Measurements from ENCODE around the gene WBP4. TPM values are rescaled to one million over a fixed set of nuclear protein-coding genes. Genes with fewer than 3 reads are reported as not detected.

The WBP4 gene
- total and polyA plus RNA-seq, 9 of the 15 experiments (the other 6 are each of a cell fraction or from before 2014, with no cell fraction given) = 5.5 to 12.2 (median 7.9) TPM

- H3K36me3 ChIP-seq (ENCODE audit: control insufficient read depth, insufficient read depth, low read length) = peaks cover 31% of the 10 kb centered on the region; the same call in 2 of the 3 replicates
- no peaks in the 10 kb centered on the region for H3K27me3 ChIP-seq (ENCODE audit: control insufficient read depth in 2 of 2, insufficient read depth in 2 of 2, low read length in 2 of 2)
- ATAC-seq (peak; percentile 44), DNase-seq (ENCODE audit: extremely low read depth in 1 of 4, low spot score in 3 of 4) (peak in 2 of 4 experiments; percentile 52 to 63), FAIRE-seq (no peak)
- peak overlapping the region; percentile 88 for H3K4me2 ChIP-seq (ENCODE audit: insufficient read depth, low read length)
- ChIA-PET POLR2A (interaction anchor here (0.6 kb wide), 1 partner anchor 156 kb away, joined by 3 read pairs; no protein-coding TSS in a partner anchor), CTCF (ENCODE audit: low intra/inter-chr PET ratio) (interaction anchor here (0.6 kb wide), 2 partner anchors 9 to 68 kb away, joined by 3 read pairs; no protein-coding TSS in a partner anchor)
- in situ Hi-C loops (cut with MboI) = loop anchor here (25.0 kb wide), 1 partner anchor 275 kb away; the partner anchor contains the start of gene SLC25A15
- no peaks in the 10 kb centered on the region for H3K9me1 ChIP-seq (ENCODE audit: control insufficient read depth, insufficient read depth, low read length)
- BruUV-seq (replicated peaks) = no TSS peak
- peak overlapping the region; percentile 96 for H3K27ac ChIP-seq (ENCODE audit: extremely low read depth, low read depth, low read length)
- H4K20me1 ChIP-seq (replicated peaks; ENCODE audit: control insufficient read depth, insufficient read depth, low read length) = no peaks in the 10 kb centered on the region
- 2% methylated on average over 21 of the region's 24 CpGs for WGBS (ENCODE audit: insufficient coverage, low coverage, missing lambda C conversion rate)
- intact Hi-C loops (cut with micrococcal nuclease) = loop anchor here (5.0 kb wide), 4 partner anchors 45 to 250 kb away; partner anchors contain the start of genes ELF1, KBTBD6, KBTBD7 and NAA16
- peak overlapping the region; percentile 99 for H2AFZ ChIP-seq (ENCODE audit: low read depth, low read length)
- no peaks in the 10 kb centered on the region for H3K9me3 ChIP-seq (replicated peaks; ENCODE audit: control insufficient read depth, insufficient read depth, low read depth, low read length)
- H3K4me1 ChIP-seq (replicated peaks in 1 of 2; ENCODE audit: control insufficient read depth in 2 of 2, insufficient read depth in 2 of 2, low read length in 2 of 2) = peaks cover 3 to 12% of the 10 kb centered on the region in 2 experiments; a peak in 3 of 5 replicates
- peak overlapping the region; percentile 94 to 98 for H3K9ac ChIP-seq (ENCODE audit: insufficient read depth in 1 of 2, low read depth in 2 of 2, low read length in 2 of 2)
- H3K4me3 ChIP-seq = peak overlapping the region; percentile 60
- peaks cover 68% of the 10 kb centered on the region for H3K79me2 ChIP-seq (ENCODE audit: control insufficient read depth, insufficient read depth, low read length)
- TF ChIP-seq GTF2A2 (tag; IDR thresholded peaks at IDR 0.05) (no peak), XRCC5 (IDR thresholded peaks at IDR 0.05; ENCODE audit: low read depth, low read length) (0 out of 2 replicates have a peak, but pooled peaks have one; percentile 11), ZNF395 (CRISPR knock-in tag; IDR thresholded peaks at IDR 0.05) (no peak), CHAMP1 (IDR thresholded peaks at IDR 0.05) (no peak), VEZF1 (CRISPR knock-in tag; IDR thresholded peaks at IDR 0.05) (peak; percentile 32), ZNF384 (IDR thresholded peaks at IDR 0.05; ENCODE audit: low read depth, low read length) (peak; percentile 97), CEBPG (CRISPR knock-in tag; IDR thresholded peaks at IDR 0.05) (peak; percentile 80; the same call in 1 of the 2 replicates), CEBPG (tag; conservative IDR thresholded peaks at IDR 0.05 in 1 of 2, IDR thresholded peaks at IDR 0.05 in 1 of 2) (peak; percentile 44 to 91; a peak in 3 of 4 replicates), ATF7 (IDR thresholded peaks at IDR 0.05) (0 out of 2 replicates have a peak, but pooled peaks have one; percentile 4), EGR1 (conservative IDR thresholded peaks at IDR 0.05) (peak; percentile 34; the same call in 1 of the 2 replicates), ZBTB7A (IDR thresholded peaks at IDR 0.05; ENCODE audit: borderline replicate concordance, control insufficient read depth, low read depth, low read length) (peak; percentile 61), NR2C2 (CRISPR knock-in tag; IDR thresholded peaks at IDR 0.05) (no peak), NR2C2 (tag; IDR thresholded peaks at IDR 0.05) (peak; percentile 7; the same call in 1 of the 2 replicates), CEBPB (tag; IDR thresholded peaks at IDR 0.05) (peak; percentile 98)
Measured at GRCh38 chr13:41061914-41062837, 867 bp downstream of the WBP4 start.

Data from K562 (cell line).